DMS79 treated with DMSO at 0.1 percent for 48 hours (cell line): Measurements from ENCODE around the gene SPACA5.
A peak's percentile ranks its signal among the peaks of the same experiment; 100 is the strongest.
"Not testable (repeated sequence)": the region's sequence is repeated elsewhere in the genome, so short reads cannot be mapped to it uniquely, and the experiment has no call there.

Experiments
- DNase-seq: peaks from one replicate; lab custom pipeline; 2025; lab: John Stamatoyannopoulos, UW

Gene SPACA5

GRCh38 chrX:48006688-48007087, at the start of gene SPACA5:
TSS of gene SPACA5 (plus strand) at chrX:48006988. CDS start at chrX:48007803, 815 bp downstream.
- not testable (repeated sequence) for DNase-seq

GRCh38 chrX:47958206-47958605, 48.6 kb upstream of the SPACA5 start:
- not testable (repeated sequence) for DNase-seq

GRCh38 chrX:47958761-47959342, 47.9 kb upstream of the SPACA5 start:
- no peak for DNase-seq

GRCh38 chrX:47960406-47960805, 46.4 kb upstream of the SPACA5 start:
- no peak for DNase-seq

GRCh38 chrX:47961830-47962229, 45.0 kb upstream of the SPACA5 start:
- DNase-seq: not testable (repeated sequence)

GRCh38 chrX:47965526-47965925, 41.3 kb upstream of the SPACA5 start:
- not testable (repeated sequence) for DNase-seq

- DNase-seq: no peak
Observed at GRCh38 chrX:47973235-47973634, 33.6 kb upstream of the SPACA5 start.

- no peak for DNase-seq
Observed at GRCh38 chrX:47976254-47977151, 30.3 kb upstream of the SPACA5 start.

GRCh38 chrX:47991263-47992094, 15.3 kb upstream of the SPACA5 start:
- DNase-seq: no peak

- no peak for DNase-seq
Observed at GRCh38 chrX:47992095-47992380, 14.8 kb upstream of the SPACA5 start.

GRCh38 chrX:47992669-47993068, 14.1 kb upstream of the SPACA5 start:
- no peak for DNase-seq

GRCh38 chrX:48001260-48001659, 5.5 kb upstream of the SPACA5 start:
- no peak for DNase-seq

- DNase-seq: no peak
Observed at GRCh38 chrX:48002319-48002718, 4.5 kb upstream of the SPACA5 start.

- DNase-seq: no peak
Observed at GRCh38 chrX:48002929-48003328, 3.9 kb upstream of the SPACA5 start.

GRCh38 chrX:48003367-48003757, 3.4 kb upstream of the SPACA5 start:
- no peak for DNase-seq

GRCh38 chrX:48003758-48004457, 2.9 kb upstream of the SPACA5 start, which contains the start of gene ZNF182:
TSS of gene ZNF182 (minus strand) at chrX:48003989. CDS start at chrX:48002609, 1,380 bp downstream.
- DNase-seq: peak; percentile 86

- not testable (repeated sequence) for DNase-seq
Observed at GRCh38 chrX:48009445-48009960, 2.7 kb downstream of the SPACA5 start.

GRCh38 chrX:48016583-48017310, 10.0 kb downstream of the SPACA5 start:
- DNase-seq: not testable (repeated sequence)

GRCh38 chrX:48019892-48020291, 13.1 kb downstream of the SPACA5 start:
- not testable (repeated sequence) for DNase-seq

GRCh38 chrX:48020472-48020871, 13.7 kb downstream of the SPACA5 start:
- DNase-seq: not testable (repeated sequence)
